ENCODE measurements around the gene CLEC20A.

The CLEC20A gene

GRCh38 chr1:178498896-178499675, 2.3 kb upstream of the CLEC20A start:
- DNase-seq = no peak

GRCh38 chr1:178497903-178498478, 1.2 kb upstream of the CLEC20A start:
- no peak for DNase-seq

DNA sequence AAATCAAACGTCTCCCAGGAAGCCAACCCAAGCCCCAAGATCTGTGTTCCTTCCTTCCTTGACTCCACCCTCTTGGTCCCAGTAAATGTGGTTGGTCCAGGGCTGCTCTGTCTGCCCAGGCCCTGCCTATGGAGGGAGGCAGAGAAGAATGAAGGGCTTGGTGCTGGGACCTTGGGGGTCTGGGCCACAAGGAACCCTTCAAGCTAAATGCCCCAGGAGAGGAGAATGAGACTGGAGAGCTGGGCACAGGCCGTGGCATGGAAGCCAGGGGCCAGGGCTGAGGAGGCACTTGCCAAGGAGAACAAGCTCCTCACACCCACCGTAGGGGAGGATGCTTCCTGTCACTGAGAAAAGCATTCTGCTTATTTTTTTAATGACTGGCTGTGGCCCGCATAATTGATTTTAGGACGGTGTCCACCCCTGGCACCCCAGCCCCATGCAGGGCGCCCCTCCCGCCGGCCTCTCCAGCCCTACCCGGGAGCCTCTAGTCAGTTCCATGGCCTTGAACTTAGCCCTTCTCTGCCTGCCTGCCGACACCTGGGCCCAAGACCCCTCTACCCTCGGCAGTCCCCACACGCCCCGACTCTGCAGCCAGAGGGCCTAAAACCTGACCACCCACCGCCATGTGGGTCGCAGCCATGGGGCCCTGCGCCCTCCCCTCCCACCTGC, 889 bp downstream of the CLEC20A start:
- no peak for DNase-seq

DNA sequence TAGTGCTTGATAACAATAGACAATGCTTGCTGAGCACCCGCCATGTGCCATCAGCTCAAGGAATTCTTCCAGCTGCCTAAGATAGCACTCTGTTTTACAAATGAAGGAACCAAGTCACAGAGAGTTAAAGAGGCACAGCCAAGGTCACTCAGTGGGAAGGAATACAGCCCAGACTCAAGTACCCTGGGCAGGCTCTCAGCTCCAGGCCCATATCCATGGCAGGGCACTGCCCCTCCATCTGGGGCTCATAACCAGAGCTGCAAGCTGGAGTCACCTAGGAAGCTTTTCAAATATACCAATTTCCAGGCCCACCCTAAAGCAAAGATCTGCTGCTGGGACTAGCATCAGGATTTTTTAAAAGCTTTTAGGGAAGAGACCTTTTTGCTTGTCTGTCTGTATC, 1.6 kb downstream of the CLEC20A start:
- no peak for DNase-seq

DNA sequence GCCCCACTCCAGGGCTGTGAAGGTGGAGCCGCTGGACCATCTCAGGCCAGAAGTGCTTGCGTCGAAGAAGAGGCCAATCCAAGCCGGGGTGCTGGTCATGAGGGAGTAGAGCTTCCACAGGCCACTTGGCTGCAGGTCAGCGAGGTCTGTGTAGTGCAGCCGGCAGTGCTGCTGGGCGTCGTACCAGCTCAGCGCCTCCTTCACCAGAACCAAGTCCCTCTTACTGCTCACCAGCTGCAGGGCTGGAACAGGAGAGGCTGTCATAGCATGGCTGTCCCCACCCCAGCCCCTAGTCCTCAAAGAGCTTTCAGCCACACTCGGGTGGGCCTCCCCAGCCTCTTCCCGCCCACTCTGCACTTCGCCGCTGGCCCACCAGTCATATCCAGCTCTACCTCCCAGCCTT, 2.2 kb downstream of the CLEC20A start:
- no peak for DNase-seq

DNA sequence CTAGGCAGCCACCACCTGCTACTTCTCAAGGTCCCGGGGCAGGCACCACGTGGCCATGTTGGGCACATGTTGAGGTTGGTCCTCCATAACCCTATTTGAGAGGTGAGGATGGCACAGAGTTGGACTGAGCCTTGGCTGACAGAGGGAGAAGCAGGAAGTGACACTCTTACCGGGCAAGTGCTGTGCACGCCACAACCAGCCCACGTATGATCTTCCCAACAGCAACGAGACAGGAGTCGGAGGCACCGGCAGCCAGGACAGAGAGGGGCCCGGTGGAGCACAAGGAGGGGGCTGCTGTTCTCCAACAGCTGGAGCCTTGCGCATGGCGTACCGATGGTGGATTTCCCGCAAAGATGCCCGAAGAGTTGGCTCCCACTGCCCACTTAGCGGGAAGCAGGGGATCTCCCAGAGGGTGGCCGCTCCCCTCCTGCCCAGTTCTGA, 3.4 kb downstream of the CLEC20A start:
- no peak for DNase-seq

DNA sequence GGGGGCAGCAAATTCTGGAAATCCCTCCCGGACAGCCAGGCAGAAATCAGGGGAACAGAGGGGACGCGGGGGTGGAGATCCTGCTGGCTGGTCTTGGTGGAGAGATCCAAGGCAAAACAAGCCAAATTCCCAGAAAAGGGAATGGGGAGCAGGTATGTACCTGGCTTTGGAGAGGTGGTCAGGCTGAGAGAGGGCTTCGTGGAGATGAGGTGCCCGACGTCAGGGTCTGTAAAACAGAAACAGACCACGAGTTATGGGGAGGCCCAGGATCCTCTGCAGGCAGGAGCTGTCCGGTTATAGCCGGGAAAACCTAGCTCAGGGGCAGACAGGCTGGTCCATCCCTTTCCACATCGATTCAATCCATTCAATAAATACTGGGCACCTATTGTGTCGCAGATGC, 4.4 kb downstream of the CLEC20A start:
- no peak for DNase-seq

GRCh38 chr1:178491721-178492120, 5.0 kb downstream of the CLEC20A start:
- no peak for DNase-seq

DNA sequence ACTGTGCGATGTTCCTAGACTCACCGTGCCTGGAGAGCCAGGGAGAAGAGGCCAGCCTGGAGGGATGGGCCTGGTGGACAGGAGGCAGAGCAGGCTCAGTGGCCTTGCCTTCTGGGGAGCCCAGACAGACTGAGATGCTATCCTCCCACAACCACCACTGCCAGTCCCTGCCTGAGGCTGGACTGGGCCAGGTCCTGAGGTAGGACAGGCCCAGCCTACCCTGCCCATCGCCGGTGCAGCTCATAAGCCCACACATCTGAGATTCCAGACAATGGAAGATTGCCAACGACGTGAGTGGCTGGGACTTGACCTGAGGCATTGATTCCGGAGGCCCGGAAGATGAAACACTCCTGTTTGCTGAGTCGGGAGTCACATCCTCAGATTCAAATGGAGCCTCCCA, 5.8 kb downstream of the CLEC20A start:
- DNase-seq = no peak

DNA sequence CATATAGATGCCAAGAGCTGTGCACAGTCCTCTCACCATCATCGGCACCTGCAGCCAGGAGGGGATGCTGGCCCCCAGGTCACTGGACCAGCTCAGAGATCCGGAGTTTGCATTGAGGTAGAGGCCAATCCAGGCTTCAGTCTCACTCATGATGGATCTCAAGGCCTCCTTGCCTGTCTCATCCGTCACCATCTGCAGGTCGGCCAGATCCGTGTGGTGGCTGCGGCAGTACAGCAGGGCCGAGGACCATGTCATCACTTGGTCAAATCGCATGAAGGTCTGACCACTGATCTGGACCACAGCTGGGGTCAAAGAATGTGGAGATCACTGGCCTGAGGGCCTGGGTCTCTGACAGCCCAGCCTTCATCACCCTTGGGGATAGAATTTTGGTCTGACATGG, 6.6 kb downstream of the CLEC20A start:
- DNase-seq = no peak

- no peak for DNase-seq
Observed at GRCh38 chr1:178489399-178489798, 7.4 kb downstream of the CLEC20A start.

- DNase-seq = no peak
Observed at GRCh38 chr1:178488393-178488792, 8.4 kb downstream of the CLEC20A start.

GRCh38 chr1:178487070-178487615, 9.6 kb downstream of the CLEC20A start:
- DNase-seq = no peak

DNA sequence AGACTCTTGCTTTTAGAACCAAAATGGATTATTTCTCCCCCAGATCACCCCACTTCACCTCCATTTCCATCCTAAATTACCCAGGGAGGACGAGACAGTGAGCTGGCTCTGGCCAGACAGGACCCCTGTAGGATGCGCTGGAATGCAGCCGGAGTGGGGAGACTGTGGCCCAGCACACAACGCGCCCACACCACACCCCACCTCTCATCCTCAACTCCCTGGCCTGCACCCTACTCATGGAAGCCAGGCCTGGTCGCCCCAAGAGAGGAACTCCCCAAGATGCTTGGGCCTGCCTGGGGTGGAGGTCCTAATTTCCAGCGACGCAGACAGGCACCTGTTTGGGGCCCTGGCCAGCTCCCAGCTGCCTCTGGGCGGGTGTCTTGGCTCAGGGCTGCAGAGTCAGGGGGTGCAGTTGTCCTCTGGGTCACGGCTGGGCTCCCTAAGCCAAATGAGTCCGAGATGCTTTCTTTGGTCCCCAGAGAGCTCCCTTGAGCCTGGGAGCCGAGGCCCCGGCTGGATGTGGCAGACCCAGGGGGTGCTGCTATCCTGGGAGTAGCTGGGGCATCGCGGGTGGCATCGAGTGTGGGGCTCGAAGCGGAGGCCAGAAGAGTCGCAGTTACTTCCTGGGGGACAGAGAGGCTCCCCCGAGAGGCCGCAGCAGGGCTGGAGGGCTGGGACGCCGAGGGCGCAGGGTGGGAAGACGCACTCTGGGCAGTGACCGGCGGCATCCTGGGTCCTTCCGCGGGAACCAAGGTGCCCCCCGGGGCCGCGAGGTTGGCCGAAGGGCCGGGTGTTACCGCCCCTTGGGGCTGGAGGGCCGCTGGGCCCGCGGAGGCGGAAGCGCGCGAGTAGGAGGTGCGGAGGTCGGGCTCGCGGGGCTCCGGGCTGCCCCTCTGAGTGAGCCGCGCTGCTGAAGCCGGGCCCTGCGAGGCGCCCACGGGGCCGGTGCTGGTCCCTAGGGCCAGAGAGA, 10.4 kb downstream of the CLEC20A start:
- no peak for DNase-seq

DNA sequence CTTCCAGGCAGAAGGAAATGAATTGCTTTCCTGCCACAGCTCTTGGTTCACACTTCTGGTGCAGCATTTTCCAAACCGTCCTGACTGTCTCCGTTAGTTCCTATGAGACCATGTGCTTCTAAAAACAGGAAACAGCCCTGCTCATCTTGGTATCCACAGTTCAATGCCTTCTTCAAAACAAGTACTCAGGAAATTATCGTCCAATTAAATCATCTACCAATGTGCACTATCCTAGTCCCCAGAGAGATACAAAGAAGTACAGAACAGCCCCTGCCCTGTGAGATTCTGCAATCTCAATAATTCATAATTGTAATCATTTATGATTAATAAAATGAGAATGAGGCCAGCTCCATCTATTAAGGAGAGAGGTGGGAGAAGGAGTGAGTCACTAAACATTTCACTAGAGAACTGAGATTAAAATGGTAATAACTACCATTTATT, 11.2 kb downstream of the CLEC20A start:
- DNase-seq = no peak

GRCh38 chr1:178484698-178485225, 12.0 kb downstream of the CLEC20A start:
- DNase-seq = no peak

DNA sequence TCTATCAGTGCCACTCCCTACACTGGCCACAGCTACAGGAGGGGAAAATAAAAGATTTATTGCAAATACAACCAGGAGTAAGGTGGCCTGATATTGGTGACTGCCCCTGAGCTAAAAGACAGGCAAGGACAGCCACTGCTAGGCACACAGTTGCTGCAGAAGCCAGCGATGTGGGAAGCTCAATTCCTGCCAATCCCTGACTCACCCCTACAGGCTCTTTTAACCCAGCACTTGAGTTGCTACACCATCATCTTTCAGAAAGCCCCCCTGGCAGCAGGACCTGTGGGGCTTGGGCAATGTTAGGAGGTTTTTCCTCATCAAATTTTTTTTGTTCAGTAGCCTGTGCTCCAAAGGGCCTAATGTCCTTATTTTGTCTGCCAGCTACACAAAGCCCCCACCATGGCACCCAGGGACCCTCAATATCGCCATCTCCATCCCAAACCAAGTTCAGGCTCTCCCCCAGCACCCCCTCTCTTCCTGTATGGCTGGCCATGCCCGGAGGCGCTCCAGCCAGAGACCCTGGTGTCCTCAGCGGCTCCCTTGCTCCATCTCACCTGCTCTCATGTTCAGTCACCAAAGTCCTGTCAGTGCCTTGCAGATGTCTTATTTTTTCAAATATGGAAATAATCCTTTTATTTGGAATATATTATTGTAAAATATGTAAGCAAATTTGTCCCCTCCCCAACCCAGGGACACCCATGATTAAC, 13.4 kb downstream of the CLEC20A start:
- DNase-seq = no peak

DNA sequence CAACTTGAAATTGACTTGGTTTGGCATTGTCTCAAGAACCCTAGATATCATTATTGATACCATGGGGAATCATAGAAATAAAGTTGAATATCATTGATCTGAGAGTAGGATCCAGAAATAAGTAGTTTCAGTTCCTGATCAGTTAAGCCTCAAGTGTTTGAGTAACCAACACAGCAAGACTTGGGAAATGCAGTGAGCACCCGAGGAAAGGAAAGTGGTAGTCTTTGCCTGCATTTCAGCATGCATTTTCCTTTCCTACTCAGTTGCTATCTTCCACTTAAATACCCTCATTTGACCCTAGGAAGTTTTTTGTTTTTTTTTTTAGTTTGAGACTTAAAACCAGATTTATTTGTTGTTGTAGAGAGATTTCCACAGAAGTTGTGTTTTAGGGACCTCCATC, 18.9 kb downstream of the CLEC20A start:
- no peak for DNase-seq

DNA sequence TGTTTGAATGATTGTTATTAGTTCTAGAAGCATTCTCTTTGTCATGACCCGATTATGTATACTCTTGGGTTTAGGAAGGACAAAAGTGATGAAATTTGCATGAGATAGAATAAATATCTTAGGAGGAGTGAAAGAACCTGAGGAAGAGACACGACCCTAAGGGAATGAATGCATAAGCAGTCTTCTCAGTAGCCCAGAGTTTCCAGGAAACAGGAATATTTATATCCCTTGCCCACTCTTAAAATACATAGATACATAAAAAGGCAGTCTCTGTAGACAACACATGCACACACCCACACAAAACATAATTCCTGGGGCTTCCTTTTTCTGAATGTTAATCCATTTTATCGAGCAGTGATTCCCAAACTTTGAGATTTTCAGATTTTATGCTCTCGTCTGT, 19.4 kb downstream of the CLEC20A start:
- DNase-seq = no peak

- DNase-seq = no peak
Observed at GRCh38 chr1:178472531-178472930, 24.2 kb downstream of the CLEC20A start.

- DNase-seq = no peak
Observed at GRCh38 chr1:178470411-178470960, 26.3 kb downstream of the CLEC20A start.
